HG02571 (cell line): Measurements from ENCODE around the gene CREBBP.

Experiments used
- ATAC-seq: cut with Tn5 transposase; IDR thresholded peaks from one replicate; pipeline ENCODE4 v1.9.1; 2021; ENCODE audit warnings: mild to moderate bottlenecking, moderate library complexity; ENCODE audit not compliant: unreplicated experiment

CREBBP gene

GRCh38 chr16:3769942-3770341 lies 110.6 kb downstream of the CREBBP start:
- no peak for ATAC-seq

DNA sequence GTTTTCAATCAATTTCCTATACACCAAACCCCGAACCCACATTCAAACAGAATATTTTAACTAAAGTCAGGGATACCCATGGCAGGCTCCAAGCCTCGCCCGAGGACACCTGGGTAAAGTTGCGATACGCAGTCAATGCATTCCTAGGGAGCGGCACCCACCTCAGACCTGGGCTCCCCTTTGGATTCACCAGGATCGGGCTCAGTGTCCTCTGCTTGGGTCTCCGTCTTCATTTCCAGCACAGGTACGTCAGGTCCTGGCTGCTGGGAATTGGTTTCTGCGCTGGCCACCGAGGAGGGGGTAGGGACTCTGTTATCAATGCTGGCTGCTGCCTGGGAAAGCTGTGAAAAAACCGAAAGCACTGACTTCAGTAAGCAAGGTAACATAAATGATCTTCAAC lies 111.5 kb downstream of the CREBBP start:
- no peak for ATAC-seq

- ATAC-seq, result no peak
Measured at GRCh38 chr16:3767333-3767986, 113.1 kb downstream of the CREBBP start.

DNA sequence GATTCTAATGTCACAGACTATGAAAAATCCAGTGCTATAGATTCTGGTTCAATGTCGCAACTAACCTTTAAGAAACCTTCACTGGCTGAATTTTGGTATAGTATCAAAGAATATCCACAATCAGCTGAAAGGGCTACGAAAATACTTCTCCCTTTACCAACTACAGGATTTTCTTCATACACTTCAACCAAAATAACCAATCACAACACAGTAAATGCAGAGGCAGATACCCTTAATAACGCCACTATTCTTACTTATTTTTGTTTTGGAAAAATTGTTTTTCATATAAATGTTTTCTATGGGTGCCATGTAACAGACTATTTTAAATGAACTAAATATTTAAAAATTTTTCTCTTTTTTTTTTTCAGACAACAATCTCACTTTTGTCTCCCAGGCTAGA lies 114.3 kb downstream of the CREBBP start:
- no peak for ATAC-seq

DNA sequence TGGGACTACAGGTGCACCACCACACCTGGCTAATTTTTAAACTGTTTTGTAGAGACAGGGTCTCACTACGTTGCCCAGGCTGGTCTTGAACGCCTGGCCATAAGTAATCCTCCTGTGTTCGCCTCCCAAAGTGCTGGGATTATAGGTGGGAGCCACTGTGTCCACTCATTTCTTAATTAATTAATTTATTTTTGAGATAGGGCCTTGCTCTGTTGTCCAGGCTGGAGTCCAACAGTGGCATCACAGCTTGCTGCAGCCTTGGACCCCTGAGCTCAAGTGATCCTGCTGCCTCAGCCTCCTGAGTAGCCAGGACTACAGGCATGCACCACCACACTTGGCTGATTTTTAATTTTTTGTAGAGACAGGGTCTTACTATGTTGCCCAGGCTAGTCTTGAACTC lies 116.1 kb downstream of the CREBBP start:
- no peak for ATAC-seq

GRCh38 chr16:3762107-3762750 lies 118.3 kb downstream of the CREBBP start:
- ATAC-seq, result no peak

DNA sequence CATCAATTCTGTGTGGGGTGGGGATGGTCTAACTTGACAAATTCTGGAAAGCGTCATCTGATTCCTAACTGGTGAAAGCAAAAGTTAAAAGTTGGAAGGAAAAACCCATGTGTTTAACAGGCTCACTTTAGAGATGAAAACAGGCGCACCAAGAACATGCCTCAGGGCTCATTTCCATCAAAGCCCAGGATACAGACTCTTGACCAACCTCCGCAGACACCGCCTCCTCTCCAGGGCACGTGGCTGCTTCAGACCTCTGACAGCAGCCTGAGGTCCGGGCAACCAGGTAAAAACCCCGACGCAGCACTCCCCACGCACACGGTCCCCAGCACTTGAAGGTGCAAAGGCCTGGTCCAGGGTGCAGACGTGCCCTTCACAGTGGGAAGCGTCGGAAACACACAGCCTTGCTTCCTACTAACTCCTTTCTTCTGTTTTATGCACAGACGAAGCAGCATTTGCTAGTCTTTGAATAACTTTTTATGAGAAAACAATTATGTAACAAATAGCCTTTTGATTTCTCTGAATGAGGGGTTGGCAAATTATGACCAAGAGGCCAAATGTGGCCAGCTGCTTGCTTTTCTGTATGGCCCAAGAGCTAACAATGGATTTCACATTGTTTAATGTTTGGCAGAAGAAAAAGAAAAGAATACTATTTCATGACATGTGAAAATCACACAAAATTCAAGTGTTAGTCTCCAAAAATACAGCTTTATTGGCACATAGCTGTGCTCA lies 119.0 kb downstream of the CREBBP start:
- ATAC-seq, result no peak

DNA sequence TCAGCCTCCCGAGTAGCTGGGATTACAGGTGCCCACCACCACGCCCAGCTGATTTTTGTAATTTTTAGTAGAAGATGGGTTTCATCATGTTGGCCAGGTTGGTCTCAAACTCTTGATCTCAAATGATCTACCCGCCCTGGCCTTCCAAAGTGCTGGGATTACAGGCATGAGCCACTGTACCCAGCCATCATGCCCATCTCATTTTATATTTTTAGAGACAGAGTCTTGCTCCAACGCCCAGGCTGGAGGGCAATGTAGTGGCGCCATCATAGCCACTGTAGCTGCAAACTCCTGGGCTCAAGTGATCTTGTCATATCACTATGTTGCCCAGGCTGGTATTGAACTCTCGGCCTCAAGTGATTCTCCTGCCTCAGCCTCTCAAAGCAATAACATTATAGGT lies 120.0 kb downstream of the CREBBP start:
- no peak for ATAC-seq

GRCh38 chr16:3759736-3760135 lies 120.8 kb downstream of the CREBBP start:
- no peak for ATAC-seq

DNA sequence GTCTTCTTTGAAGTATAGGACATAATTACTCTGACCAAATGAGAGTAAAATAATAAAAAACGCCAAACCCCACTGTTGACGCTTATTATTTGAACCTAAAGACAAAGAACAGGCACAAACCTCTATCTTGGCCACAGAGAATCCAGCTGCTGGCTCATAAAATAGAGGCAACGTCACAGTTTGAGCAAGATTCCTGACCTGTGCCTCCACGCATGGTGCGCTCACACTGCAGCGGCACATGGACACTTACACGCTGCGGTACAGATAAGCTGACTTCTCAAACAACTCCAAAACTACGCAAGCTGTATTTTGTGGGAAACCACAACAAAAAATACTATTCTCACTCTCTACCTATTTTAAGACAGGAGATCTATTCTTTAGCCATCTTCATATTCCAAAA lies 124.4 kb downstream of the CREBBP start:
- ATAC-seq, result no peak

GRCh38 chr16:3755249-3755648 lies 125.3 kb downstream of the CREBBP start:
- ATAC-seq, result no peak

GRCh38 chr16:3754772-3755171 lies 125.7 kb downstream of the CREBBP start:
- ATAC-seq, result no peak

DNA sequence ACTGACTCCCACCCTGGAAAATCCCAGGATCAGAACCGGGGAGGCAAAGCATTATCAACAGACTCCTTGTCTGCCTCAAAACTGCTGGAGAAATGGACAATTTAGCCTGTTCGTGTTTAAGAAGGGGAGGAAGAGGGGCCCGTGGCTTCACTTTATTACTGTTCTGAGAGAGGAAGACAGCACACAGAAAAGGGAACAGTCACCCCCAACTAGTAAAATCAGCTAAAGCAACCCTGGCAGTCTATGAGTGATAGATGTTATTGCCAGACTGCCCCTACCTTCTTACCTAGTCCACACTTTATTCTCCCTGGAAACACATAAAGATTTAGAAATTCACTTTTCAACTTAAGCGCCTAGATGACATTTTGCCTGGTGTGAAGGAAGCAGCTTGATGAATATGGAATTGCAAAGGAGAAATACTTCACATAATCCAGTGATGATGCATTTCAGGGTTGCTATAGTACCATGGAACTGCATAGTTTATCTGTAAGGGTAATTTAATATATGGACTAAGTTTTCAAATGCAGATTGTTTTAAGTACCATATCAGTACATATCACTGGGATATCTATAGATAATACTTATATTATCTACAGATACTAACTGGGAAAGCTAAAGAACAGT lies 126.3 kb downstream of the CREBBP start:
- ATAC-seq, result no peak

DNA sequence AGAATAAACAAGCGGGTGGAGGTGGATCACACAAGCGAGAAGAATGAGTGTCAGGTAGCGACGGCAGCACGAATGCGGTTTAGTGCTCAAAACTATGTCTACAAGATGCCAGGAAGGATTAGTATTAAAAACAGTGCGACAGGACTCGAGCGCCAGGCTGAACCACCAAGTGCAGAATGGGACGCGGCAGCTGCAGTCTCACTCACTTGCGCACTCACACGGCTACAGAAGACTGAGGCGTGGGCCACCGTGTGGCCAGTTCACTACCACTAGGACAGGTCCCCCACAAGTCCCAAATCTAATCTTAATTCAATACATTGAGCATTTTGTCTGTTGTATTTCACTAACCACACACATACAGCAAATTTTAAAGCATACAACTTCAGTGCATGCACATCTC lies 127.5 kb downstream of the CREBBP start:
- ATAC-seq, result no peak

DNA sequence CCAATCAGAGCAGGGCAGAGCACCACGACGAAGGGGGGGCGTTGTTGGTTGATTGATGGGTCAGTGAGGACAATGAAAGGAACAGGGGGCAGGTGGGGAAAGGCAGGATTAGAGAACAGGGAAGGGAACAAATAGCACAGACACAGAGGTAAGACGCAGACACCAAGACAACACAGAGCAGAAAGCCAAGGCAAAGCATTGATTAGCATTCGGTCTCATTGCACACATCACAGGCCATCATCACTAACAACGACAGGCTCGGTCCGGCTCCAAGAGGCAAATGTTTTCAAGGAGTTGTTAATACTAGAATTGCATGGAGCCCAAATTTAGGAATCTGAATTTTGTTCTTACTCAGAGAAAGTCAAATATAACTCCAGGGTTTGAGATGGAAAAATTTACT lies 128.6 kb downstream of the CREBBP start:
- ATAC-seq, result no peak

- ATAC-seq, result no peak
Measured at GRCh38 chr16:3748307-3748706, 132.2 kb downstream of the CREBBP start.

DNA sequence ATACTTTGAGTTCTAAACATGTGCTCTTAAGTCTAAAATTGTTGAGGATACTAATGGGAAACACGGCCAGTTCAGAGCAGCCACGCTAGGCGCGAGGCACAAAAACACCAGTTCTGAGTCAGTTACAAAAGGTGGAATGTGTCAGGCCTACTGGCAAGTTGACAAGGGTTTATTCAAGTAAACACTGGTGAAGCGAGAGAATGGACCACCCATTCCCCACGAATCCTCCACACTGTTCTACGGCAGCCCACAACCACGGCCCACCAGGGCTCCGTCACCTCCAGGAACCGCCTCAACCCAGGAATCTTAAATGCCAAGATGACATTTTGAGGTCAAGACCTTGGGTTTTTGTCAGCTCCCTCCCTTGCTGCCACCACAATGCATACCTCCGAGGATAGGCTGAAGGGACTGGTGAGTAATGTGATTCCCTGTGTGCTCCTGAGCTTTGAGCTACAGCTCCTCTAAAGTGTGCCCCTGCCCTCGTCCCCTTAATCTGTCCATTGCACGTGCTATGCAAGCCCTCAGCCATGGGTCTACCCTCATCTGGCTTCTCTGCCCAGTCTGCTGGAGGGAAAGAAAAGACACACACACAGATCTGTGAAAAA lies 134.7 kb downstream of the CREBBP start:
- ATAC-seq, result no peak

- no peak for ATAC-seq
Measured at GRCh38 chr16:3744018-3744417, 136.5 kb downstream of the CREBBP start.

GRCh38 chr16:3740934-3741333 lies 139.6 kb downstream of the CREBBP start:
- ATAC-seq, result no peak

- no peak for ATAC-seq
Measured at GRCh38 chr16:3740186-3740585, 140.3 kb downstream of the CREBBP start.

DNA sequence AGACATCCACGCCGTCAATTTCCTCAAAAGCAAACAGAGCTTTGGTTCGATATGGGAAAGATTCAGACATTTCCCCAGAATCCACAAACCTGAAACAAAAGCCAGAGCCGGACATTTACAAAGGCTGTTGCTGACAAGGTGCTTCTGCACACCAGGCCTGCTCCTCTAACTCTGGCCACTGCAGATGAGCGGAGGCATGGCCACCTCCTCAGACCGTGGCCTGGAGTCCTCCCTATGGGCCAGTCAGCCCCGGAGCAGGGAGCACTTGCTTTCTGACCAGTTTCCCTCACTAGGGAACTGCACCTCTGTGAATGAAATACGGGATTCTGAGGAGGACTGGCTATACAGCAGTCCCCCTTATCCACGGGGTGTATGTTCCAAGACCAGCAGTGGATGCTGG lies 140.9 kb downstream of the CREBBP start:
- ATAC-seq, result no peak
